ENCODE data around the gene SORBS2.
A peak's percentile ranks its signal among the peaks of the same experiment; 100 is the strongest.

Gene SORBS2

DNA sequence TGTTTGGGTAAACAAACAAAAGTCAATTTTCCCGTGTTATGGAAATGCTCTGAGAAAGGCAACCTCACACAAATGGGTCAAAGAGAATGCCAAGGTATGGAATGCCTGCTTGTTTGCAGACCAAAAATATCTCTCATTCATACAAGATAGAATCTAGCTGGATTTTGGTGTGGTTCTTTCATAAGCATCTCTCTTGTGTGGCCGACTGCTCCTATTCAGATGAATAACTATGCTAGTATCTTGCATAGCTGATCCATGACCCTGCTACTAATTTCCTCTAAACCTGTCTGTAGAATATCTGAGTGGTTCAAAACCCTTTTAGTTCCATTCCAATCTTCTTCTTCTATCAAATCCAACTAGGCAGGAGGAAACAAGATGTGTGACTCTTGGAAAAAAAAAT is 28.2 kb upstream of the SORBS2 start:
- Mint-ChIP-seq H3K36me3 (ENCODE audit: low read depth) (peaks cover 10% of the 10 kb centered on the region), H3K4me3 (no peak overlapping the region), H3K4me1 (peaks cover under 1% of the 10 kb centered on the region), H3K9me3 (peaks cover 11% of the 10 kb centered on the region), H3K27me3 (ENCODE audit: low read depth, poor library complexity) (peaks cover 3% of the 10 kb centered on the region), H3K27ac (no peak overlapping the region)
- TF ChIP-seq, protein P1, sequence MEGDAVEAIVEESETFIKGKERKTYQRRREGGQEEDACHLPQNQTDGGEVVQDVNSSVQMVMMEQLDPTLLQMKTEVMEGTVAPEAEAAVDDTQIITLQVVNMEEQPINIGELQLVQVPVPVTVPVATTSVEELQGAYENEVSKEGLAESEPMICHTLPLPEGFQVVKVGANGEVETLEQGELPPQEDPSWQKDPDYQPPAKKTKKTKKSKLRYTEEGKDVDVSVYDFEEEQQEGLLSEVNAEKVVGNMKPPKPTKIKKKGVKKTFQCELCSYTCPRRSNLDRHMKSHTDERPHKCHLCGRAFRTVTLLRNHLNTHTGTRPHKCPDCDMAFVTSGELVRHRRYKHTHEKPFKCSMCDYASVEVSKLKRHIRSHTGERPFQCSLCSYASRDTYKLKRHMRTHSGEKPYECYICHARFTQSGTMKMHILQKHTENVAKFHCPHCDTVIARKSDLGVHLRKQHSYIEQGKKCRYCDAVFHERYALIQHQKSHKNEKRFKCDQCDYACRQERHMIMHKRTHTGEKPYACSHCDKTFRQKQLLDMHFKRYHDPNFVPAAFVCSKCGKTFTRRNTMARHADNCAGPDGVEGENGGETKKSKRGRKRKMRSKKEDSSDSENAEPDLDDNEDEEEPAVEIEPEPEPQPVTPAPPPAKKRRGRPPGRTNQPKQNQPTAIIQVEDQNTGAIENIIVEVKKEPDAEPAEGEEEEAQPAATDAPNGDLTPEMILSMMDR (IDR thresholded peaks at IDR 0.05), result no peak
- DNase-seq, result no peak

DNA sequence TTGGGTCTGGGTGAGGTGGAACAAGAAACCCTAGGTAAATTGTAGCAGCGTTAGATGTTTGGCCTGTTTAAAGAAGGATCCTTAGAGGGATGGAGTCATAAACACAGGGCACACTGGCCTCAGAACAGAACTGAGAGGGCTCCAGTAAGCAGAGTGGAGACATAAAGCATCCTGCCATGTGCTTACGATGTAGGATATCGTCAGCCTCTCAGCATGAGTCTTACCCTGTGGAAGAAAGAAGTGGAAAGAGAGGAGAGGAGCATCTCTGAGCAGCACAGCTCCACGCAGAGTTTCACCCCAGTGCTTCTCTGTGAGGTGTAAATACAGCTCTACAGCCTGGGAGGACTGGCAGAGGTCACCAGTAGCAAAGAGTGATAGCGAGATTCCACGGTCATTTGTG is 27.8 kb upstream of the SORBS2 start:
- TF ChIP-seq, protein P1 (IDR thresholded peaks at IDR 0.05), result no peak
- DNase-seq, result no peak
- H3K4me3 Mint-ChIP-seq, result no peak overlapping the region
- H3K27ac Mint-ChIP-seq, result no peak overlapping the region
- peaks cover under 1% of the 10 kb centered on the region for H3K27me3 Mint-ChIP-seq (ENCODE audit: low read depth, poor library complexity)
- peaks cover 9% of the 10 kb centered on the region for H3K36me3 Mint-ChIP-seq (ENCODE audit: low read depth)
- H3K4me1 Mint-ChIP-seq, result peaks cover 5% of the 10 kb centered on the region
- H3K9me3 Mint-ChIP-seq, result peaks cover 10% of the 10 kb centered on the region

DNA sequence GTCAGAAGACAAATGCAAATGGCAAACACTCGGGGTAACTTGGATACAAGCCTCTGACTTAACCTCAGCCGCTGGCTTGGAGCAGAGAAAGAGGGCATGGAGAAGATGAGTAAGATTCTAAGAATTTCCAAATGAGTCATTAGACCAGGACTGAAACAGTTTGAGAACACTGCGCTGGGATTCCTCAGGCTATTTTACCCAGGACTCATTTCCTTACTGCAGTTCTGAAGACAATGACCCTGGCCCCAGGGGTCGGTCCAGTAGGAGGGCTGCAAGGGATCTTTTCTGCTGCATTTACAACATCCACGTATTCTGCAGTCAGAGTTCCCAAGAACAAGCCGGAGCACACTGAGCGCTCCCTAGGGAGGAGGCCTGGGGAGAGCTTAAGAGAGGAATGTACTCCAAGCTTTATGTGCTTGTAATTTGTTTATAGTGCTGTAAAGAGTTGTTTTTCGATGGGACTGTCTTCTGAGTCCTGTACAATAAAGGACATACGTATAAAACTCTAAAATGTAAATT is 27.3 kb upstream of the SORBS2 start:
- no peak overlapping the region for H3K27ac Mint-ChIP-seq
- peaks cover 5% of the 10 kb centered on the region for H3K4me1 Mint-ChIP-seq
- TF ChIP-seq, protein P1 (IDR thresholded peaks at IDR 0.05), result no peak
- H3K9me3 Mint-ChIP-seq, result peaks cover 4% of the 10 kb centered on the region
- no peak overlapping the region for H3K4me3 Mint-ChIP-seq
- peak; percentile 53 for DNase-seq
- H3K36me3 Mint-ChIP-seq (ENCODE audit: low read depth), result peaks cover 5% of the 10 kb centered on the region
- no peaks in the 10 kb centered on the region for H3K27me3 Mint-ChIP-seq (ENCODE audit: low read depth, poor library complexity)

DNA sequence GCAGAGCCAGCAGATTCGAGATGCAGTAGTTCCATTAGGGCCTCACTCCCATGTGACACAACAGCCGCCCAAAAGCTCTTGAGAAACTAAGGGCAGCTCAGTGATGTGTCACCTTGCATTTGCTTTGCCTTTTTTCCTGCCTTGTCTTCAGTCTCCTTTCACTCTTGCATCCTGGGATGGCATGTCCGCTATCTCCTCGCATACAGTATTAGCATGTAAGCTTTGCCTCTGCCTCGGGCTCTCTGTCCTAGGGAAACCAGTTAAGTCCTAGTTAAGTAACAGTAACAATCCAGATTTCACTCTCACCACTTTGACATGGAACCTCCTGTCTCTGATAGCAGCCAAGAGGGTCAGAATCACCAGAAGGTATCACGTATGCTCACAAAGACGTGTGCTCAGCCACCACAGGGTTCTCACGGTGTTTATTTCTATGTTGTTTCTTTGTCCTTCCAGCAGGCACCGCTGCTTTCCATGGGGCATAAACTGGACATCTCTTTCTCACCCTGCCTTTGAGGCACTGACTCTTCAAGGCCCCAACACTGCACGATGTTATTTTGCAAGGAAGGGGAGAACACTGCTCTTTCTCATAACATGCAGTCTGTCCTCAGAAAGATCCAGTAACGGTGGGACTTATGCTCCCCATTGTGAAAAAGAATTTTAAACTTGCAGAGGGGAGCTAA is 26.7 kb upstream of the SORBS2 start:
- Mint-ChIP-seq H3K27me3 (ENCODE audit: low read depth, poor library complexity) (no peaks in the 10 kb centered on the region), H3K4me3 (no peak overlapping the region), H3K27ac (no peak overlapping the region), H3K36me3 (ENCODE audit: low read depth) (no peaks in the 10 kb centered on the region), H3K4me1 (peaks cover 5% of the 10 kb centered on the region), H3K9me3 (no peaks in the 10 kb centered on the region)
- TF ChIP-seq, protein P1 (IDR thresholded peaks at IDR 0.05), result no peak
- no peak for DNase-seq

DNA sequence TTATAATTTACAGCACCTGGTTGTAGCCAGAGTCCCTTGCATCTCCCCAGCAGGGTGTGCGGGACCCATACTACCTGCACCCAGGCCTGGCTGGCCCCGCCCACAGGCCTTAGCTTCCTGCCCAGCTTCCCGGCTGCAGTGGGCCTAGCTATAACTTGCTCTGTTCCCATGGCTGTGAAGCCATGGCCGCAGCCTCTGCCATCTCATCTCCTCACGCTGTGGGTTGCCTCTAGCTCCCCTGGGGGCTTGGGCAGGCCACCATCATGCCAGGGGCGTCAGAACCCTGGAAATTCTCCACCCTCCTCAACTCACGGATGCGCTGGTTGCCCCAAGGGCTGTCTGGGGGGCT is 26.1 kb upstream of the SORBS2 start:
- H3K36me3 Mint-ChIP-seq (ENCODE audit: low read depth), result no peaks in the 10 kb centered on the region
- H3K4me1 Mint-ChIP-seq, result peaks cover 5% of the 10 kb centered on the region
- H3K27ac Mint-ChIP-seq, result peak overlapping the region; percentile 34
- no peaks in the 10 kb centered on the region for H3K27me3 Mint-ChIP-seq (ENCODE audit: low read depth, poor library complexity)
- TF ChIP-seq, protein P1 (IDR thresholded peaks at IDR 0.05), result no peak
- no peaks in the 10 kb centered on the region for H3K9me3 Mint-ChIP-seq
- no peak overlapping the region for H3K4me3 Mint-ChIP-seq
- DNase-seq, result no peak

All from nephron progenitor cell (in vitro differentiated cells).